ENCODE measurements around the gene UTP4. TPM values are rescaled to one million over a fixed set of nuclear protein-coding genes. Genes with fewer than 3 reads are reported as not detected.
"Not testable (repeated sequence)": the region's sequence is repeated elsewhere in the genome, so short reads cannot be mapped to it uniquely, and the experiment has no call there.

UTP4 gene
- total RNA-seq, 4 donors from 2014 or later: 32.9 to 85.7 (median 35.9) TPM

DNA sequence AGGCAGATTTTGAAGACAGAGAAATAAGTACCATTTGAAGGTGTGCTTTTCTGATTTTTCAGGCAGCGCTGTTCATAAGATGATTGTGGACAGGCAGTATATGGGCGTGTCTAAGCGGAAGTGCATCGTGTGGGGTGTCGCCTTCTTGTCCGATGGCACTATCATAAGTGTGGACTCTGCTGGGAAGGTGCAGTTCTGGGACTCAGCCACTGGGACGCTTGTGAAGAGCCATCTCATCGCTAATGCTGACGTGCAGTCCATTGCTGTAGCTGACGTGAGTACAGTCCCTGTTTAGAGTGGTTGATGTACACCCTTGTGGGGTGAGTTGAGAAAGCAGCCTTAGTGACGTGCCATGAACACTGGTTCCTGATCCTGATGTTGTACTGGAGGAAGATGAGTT lies 10.7 kb downstream of the UTP4 start:
- TF ChIP-seq, protein P1, sequence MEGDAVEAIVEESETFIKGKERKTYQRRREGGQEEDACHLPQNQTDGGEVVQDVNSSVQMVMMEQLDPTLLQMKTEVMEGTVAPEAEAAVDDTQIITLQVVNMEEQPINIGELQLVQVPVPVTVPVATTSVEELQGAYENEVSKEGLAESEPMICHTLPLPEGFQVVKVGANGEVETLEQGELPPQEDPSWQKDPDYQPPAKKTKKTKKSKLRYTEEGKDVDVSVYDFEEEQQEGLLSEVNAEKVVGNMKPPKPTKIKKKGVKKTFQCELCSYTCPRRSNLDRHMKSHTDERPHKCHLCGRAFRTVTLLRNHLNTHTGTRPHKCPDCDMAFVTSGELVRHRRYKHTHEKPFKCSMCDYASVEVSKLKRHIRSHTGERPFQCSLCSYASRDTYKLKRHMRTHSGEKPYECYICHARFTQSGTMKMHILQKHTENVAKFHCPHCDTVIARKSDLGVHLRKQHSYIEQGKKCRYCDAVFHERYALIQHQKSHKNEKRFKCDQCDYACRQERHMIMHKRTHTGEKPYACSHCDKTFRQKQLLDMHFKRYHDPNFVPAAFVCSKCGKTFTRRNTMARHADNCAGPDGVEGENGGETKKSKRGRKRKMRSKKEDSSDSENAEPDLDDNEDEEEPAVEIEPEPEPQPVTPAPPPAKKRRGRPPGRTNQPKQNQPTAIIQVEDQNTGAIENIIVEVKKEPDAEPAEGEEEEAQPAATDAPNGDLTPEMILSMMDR (IDR thresholded peaks at IDR 0.05): no peak
- ATAC-seq (ENCODE audit: low FRiP score) (no peak), DNase-seq (ENCODE audit: low spot score) (no peak)

DNA sequence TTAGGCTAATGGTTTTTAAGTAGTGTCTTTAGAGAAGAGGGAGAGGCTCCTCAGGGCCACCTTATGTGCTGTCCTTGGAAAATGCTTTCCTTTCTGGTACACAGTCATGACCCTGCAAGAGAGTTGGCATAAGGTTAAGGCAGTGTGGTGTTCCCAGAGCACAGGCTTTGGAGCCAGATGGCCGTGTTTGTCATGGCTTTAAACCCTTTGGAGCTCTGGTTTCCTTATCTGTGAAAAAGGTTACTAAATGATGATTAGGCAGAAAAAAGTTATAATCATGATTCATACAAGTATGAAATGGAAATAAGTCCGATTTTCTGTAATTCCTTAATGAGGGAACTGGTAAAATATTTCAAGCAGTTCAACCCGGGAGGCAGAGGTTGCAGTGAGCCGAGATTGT lies 13.2 kb downstream of the UTP4 start:
- TF ChIP-seq, protein P1 (IDR thresholded peaks at IDR 0.05): no peak
- DNase-seq (ENCODE audit: low spot score) (no peak), ATAC-seq (ENCODE audit: low FRiP score) (peak; percentile 79)

DNA sequence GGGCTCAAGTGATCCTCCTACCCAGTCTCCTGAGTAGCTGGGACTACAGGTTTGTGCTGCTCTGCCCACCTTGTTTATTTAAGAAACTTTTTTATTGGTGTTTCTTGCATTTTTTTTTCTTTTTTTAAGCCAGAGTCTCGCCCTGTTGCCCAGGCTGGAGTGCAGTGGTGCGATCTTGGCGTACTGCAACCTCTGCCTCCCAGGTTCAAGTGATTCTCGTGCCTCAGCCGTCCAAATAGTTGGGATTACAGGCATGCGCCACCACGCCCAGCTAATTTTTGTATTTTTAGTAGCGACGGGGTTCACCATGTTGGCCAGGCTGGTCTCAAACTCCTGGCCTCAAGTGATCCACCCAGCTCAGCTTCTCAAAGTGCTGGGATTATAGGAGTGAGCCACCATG lies 17.2 kb downstream of the UTP4 start:
- ATAC-seq (ENCODE audit: low FRiP score); DNase-seq (ENCODE audit: low spot score): not testable (repeated sequence)

DNA sequence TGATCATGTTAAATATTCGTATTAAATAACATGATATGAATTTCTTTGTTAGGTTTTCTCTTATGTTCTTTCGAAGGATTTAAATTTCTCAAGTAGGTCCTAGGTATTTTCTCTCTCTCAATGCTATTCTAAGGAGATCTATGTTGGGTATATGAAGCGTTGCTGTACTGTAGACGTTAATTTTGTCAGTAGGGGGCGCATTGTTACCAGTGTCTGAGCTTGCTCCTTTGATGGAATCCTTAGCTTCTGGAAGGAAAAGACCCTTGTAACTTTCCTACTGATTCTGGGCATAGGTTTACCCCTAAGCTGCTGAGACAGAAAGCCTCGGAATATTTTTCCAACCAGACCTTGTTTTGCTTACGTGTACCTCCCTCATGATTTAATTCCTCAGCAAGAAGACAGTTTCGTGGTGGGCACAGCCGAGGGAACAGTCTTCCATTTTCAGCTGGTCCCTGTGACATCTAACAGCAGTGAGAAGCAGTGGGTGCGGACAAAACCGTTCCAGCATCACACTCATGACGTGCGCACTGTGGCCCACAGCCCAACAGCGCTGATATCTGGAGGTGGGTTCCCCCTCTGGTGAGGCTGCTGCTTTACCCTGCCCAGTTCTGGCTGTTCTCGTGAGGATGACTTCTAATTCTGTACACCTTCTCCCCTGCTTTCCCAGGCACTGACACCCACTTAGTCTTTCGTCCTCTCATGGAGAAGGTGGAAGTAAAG lies 17.9 kb downstream of the UTP4 start:
- TF ChIP-seq, protein P1 (IDR thresholded peaks at IDR 0.05): no peak

DNA sequence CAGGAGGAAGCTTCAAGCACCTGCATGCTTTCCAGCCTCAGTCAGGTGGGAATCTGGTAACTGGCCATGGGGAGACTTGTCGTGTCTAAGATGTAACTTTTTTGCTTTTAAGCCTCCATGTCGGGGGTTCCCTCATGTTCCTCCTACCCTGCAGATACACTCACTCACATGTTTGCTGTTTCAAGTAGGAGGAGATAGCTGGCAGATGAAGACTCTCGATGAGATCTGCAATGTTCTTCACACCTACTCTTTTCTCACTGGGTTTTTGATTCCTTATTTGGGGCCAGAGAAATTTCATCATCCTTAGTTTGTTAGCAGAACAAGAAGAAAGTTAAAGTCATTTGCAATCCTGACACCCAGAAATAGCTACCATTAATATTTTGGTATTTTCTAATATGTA lies 24.7 kb downstream of the UTP4 start:
- DNase-seq (ENCODE audit: low spot score) (no peak), ATAC-seq (ENCODE audit: low FRiP score) (no peak)
- TF ChIP-seq, protein P1 (IDR thresholded peaks at IDR 0.05): no peak

More for the DNA sequence above, 17.9 kb downstream of the UTP4 start:
- DNase-seq (ENCODE audit: low spot score) (no peak), ATAC-seq (ENCODE audit: low FRiP score) (no peak)

DNA sequence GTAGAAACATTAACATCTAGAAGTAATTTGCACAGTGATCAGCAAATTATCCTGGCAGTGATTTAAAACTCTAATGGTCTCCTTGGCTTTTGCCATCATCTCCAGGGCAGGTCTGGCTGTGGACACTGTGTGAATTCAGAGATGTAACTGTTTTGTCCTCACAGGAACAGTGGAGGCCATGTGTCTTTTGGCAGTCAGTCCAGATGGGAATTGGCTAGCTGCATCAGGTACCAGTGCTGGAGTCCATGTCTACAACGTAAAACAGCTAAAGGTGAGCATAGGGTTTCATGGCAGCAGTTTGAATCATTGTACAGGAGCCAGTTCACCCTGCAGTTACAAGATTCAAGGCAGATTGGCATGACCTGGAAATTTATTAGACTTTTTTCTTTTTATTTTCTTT lies 27.7 kb downstream of the UTP4 start:
- ATAC-seq (ENCODE audit: low FRiP score) (no peak), DNase-seq (ENCODE audit: low spot score) (no peak)
- TF ChIP-seq, protein P1 (IDR thresholded peaks at IDR 0.05): no peak

DNA sequence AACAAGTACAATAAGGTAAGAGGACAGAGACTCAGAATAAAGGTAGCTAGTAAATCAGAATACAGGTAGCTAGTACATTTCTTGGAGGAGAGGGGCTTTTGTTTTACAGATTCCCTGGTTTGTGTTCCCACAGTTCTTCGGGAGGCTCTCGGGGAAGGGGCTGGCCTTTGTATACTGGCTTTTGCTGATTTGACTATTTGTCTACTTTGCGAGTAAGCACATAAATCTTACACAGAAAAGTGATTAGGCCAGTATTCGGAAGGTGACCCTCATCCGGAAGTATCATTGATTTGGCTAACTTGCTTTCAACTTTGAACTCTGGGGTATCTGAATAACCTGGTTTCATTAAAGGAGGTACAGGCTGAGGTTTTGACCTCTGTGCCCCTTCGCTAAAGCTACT lies 33.1 kb downstream of the UTP4 start:
- no peak for ATAC-seq (ENCODE audit: low FRiP score)
- no peak for DNase-seq (ENCODE audit: low spot score)
- TF ChIP-seq, protein P1 (IDR thresholded peaks at IDR 0.05): no peak

All from omental fat pad (tissue), 4 donors.